SK-N-SH (cell line): ENCODE results near the gene GALK1. TPM values are rescaled to one million over a fixed set of nuclear protein-coding genes. Genes with fewer than 3 reads are reported as not detected.

Source experiments
- CTCF ChIA-PET: fragments of 300-600, 350-600 bp; formaldehyde crosslinking; extraction: SDS; loops from one replicate; lab custom pipeline; 2021; lab: Yijun Ruan, JAX
- POLR2A ChIA-PET: fragments of 350-600 bp; sonication (Branson Sonifier 250); formaldehyde crosslinking; extraction: SDS; loops from one replicate; lab custom pipeline; 2020; ENCODE audit warnings: antibody characterized with exemption, inconsistent platforms; lab: Yijun Ruan, JAX
- DNase-seq: peaks from one replicate; pipeline ENCODE4 v3.0.0; 2012
- H2AFZ ChIP-seq: fragments of 200-600 bp; sonication (generic); 2 replicates; pipeline ENCODE4 v1.8.1; 2016; ENCODE audit warnings: antibody characterized with exemption, mild to moderate bottlenecking, low read depth
- H3F3A ChIP-seq: fragments of 200-600 bp; sonication (generic); replicated peaks from 2 replicates; pipeline ENCODE3; 2016; ENCODE audit warnings: antibody characterized with exemption, mild to moderate bottlenecking; ENCODE audit not compliant: insufficient read depth
- H3K27ac ChIP-seq, 2 experiments: fragments of 200-500 bp in 1 of 2; fragments of 200-600 bp in 1 of 2; sonication (Bioruptor generic) in 1 of 2; sonication (generic), shearing (Covaris generic) in 1 of 2; 2 replicates each; pipeline versions ENCODE4 v1.5.1 to v1.6.1; 2014 to 2016; ENCODE audit warnings: low read depth in 2 of 2, inconsistent platforms in 1 of 2, low read length in 1 of 2, mild to moderate bottlenecking in 1 of 2, mixed read lengths in 1 of 2
- H3K27me3 ChIP-seq: fragments of 200-600 bp; sonication (generic), shearing (Covaris generic); 2 replicates; pipeline ENCODE4 v1.6.1; 2016; ENCODE audit warnings: mixed run types; ENCODE audit not compliant: insufficient read depth
- H3K36me3 ChIP-seq, 2 experiments: fragments of 200-500 bp in 1 of 2; fragments of 200-600 bp in 1 of 2; sonication (Bioruptor generic) in 1 of 2; sonication (generic) in 1 of 2; replicated peaks in 1 of 2; 2 replicates each; pipeline versions ENCODE3 to v1.5.1; 2014 to 2016; ENCODE audit warnings: low read length in 1 of 2, mild to moderate bottlenecking in 1 of 2; ENCODE audit not compliant: insufficient read depth in 2 of 2, control insufficient read depth in 1 of 2
- H3K4me1 ChIP-seq, 2 experiments: fragments of 200-500 bp in 1 of 2; fragments of 200-600 bp in 1 of 2; sonication (Bioruptor generic) in 1 of 2; sonication (generic), shearing (Covaris generic) in 1 of 2; 2 replicates each; pipeline versions ENCODE4 v1.5.1 to v1.6.1; 2014 to 2016; ENCODE audit warnings: low read depth in 1 of 2, low read length in 1 of 2, mixed run types in 1 of 2; ENCODE audit not compliant: insufficient read depth in 2 of 2, control insufficient read depth in 1 of 2
- H3K4me2 ChIP-seq: fragments of 200-600 bp; sonication (generic), shearing (Covaris generic); 2 replicates; pipeline ENCODE4 v1.6.1; 2017; ENCODE audit warnings: mixed run types
- H3K4me3 ChIP-seq, 2 experiments: fragments of 200-500 bp in 1 of 2; fragments of 200-600 bp in 1 of 2; sonication (Bioruptor generic) in 1 of 2; sonication (generic), shearing (Covaris generic) in 1 of 2; 2 replicates each; pipeline versions ENCODE4 v1.5.1 to v1.8.1; 2014 to 2016; ENCODE audit warnings: low read depth in 2 of 2, inconsistent platforms in 1 of 2, low read length in 1 of 2, mild to moderate bottlenecking in 1 of 2, mixed read lengths in 1 of 2, moderate library complexity in 1 of 2
- H3K79me2 ChIP-seq: fragments of 200-600 bp; sonication (generic); 2 replicates; pipeline ENCODE4 v1.8.1; 2017; ENCODE audit warnings: mild to moderate bottlenecking; ENCODE audit not compliant: insufficient read depth
- H3K9ac ChIP-seq: fragments of 200-600 bp; sonication (generic); 2 replicates; pipeline ENCODE4 v1.6.1; 2017; ENCODE audit warnings: mixed run types
- H3K9me2 ChIP-seq: fragments of 200-600 bp; sonication (generic); 2 replicates; pipeline ENCODE4 v1.6.1; 2017; ENCODE audit warnings: mixed run types
- H3K9me3 ChIP-seq: fragments of 200-600 bp; sonication (generic); 2 replicates; pipeline ENCODE4 v1.6.1; 2017; ENCODE audit warnings: mixed run types, mild to moderate bottlenecking, moderate library complexity
- H4K20me1 ChIP-seq: fragments of 200-600 bp; sonication (generic); 2 replicates; pipeline ENCODE4 v1.6.1; 2017; ENCODE audit warnings: mild to moderate bottlenecking, mixed run types; ENCODE audit not compliant: insufficient read depth
- CHD2 ChIP-seq: fragments of 150-350 bp; IDR thresholded peaks from 2 replicates; pipeline ENCODE4 v1.6.1; 2018; ENCODE audit warnings: low read length; ENCODE audit not compliant: partially characterized antibody
- CTCF ChIP-seq: fragments of 200-600 bp; sonication (generic); IDR thresholded peaks from 2 replicates; pipeline ENCODE4 v1.6.1; 2017; ENCODE audit warnings: antibody characterized with exemption, mild to moderate bottlenecking, moderate library complexity
- EZH2phosphoT487 ChIP-seq: fragments of 200-600 bp; sonication (generic); IDR thresholded peaks from 2 replicates; pipeline ENCODE4 v1.6.1; 2017; ENCODE audit warnings: low read depth, mixed run types, mild to moderate bottlenecking, antibody characterized with exemption, moderate library complexity, borderline replicate concordance
- FOXM1 ChIP-seq: IDR thresholded peaks from 2 replicates; pipeline ENCODE4 v1.4.0; 2012; ENCODE audit warnings: low read depth, mild to moderate bottlenecking
- GABPA ChIP-seq: IDR thresholded peaks from 2 replicates; pipeline ENCODE4 v1.4.0; 2012; ENCODE audit warnings: low read depth, mild to moderate bottlenecking
- GATA2 ChIP-seq: sonication (generic); formaldehyde crosslinking; IDR thresholded peaks from 2 replicates; pipeline ENCODE4 v1.5.0; 2020; ENCODE audit warnings: mild to moderate bottlenecking, missing genetic modification reagents
- JUND ChIP-seq: IDR thresholded peaks from 2 replicates; pipeline ENCODE4 v1.4.0; 2012
- MXI1 ChIP-seq: IDR thresholded peaks from 2 replicates; pipeline ENCODE4 v1.6.1; 2012; ENCODE audit warnings: mild to moderate bottlenecking, low read depth, low read length, improper control_type of control experiment
- NRF1 ChIP-seq: IDR thresholded peaks from 2 replicates; pipeline ENCODE4 v1.6.1; 2012; ENCODE audit warnings: low read depth, mild to moderate bottlenecking, low read length
- RFX5 ChIP-seq: IDR thresholded peaks from 2 replicates; pipeline ENCODE4 v1.6.1; 2012; ENCODE audit warnings: mild to moderate bottlenecking, improper control_type of control experiment, low read length
- SMC3 ChIP-seq: IDR thresholded peaks from 2 replicates; pipeline ENCODE4 v1.6.1; 2012; ENCODE audit warnings: low read depth, low read length, improper control_type of control experiment
- TAF1 ChIP-seq: IDR thresholded peaks from 2 replicates; pipeline ENCODE4 v1.6.1; 2012; ENCODE audit warnings: low read depth, mild to moderate bottlenecking, low read length, moderate library complexity, borderline replicate concordance
- USF2 ChIP-seq: fragments of 150-350 bp; IDR thresholded peaks from 2 replicates; pipeline ENCODE4 v1.6.1; 2017; ENCODE audit warnings: antibody characterized with exemption, low read length, low read depth, borderline replicate concordance
- YY1 ChIP-seq: IDR thresholded peaks from 2 replicates; pipeline ENCODE4 v1.4.0; 2012; ENCODE audit warnings: low read depth, mild to moderate bottlenecking
- WGBS: methylation state at CpG from one replicate; pipeline ENCODE4 v1.1.6; 2017; ENCODE audit warnings: low lambda C conversion rate; 5-methylcytosine and 5-hydroxymethylcytosine counted together
- polyA plus RNA-seq, 3 experiments: library from polyadenylated mRNA; depleted of rRNA; stranded (reverse); fragments of >200 nt; gene quantifications; 2 replicates each; pipeline ENCODE4 v1.2.3, GENCODE V29; 2012
- TF ChIP-seq, protein P1 (sequence below): IDR thresholded peaks from 2 replicates; pipeline ENCODE4 v1.4.0; 2012; ENCODE audit warnings: low read depth

Gene GALK1
- polyA plus RNA-seq, 1 of the 3 experiments (the other 2 are of a cell fraction) = 36.5 TPM

GRCh38 chr17:75720656-75721462 is 44.1 kb downstream of the GALK1 start, which contains the start of gene ITGB4:
TSS of gene ITGB4 (plus strand) at chr17:75721459. CDS start at chr17:75724704, 3,245 bp downstream.
- Histone ChIP-seq H3K4me2 (peak within 1 kb of the TSS; percentile 70), H3F3A (no peaks in the 10 kb centered on the region), H3K9me2 (no peaks in the 10 kb centered on the region), H3K79me2 (no peaks in the 10 kb centered on the region), H3K27ac (no peak within 1 kb of the TSS), H3K9ac (no peak within 1 kb of the TSS), H3K4me3 (peak within 1 kb of the TSS; percentile 46 to 50), H3K27me3 (peaks cover 44% of the 10 kb centered on the region), H4K20me1 (no peaks in the 10 kb centered on the region), H3K4me1 (peaks cover 0 to 4% of the 10 kb centered on the region in 2 experiments; a peak in 1 of 4 replicates), H3K36me3 (no peaks in the 10 kb centered on the region), H2AFZ (peak within 1 kb of the TSS; percentile 59; the same call in 1 of the 2 replicates), H3K9me3 (no peaks in the 10 kb centered on the region)
- ChIA-PET CTCF (interaction anchor here (0.6 to 25.4 kb wide), 10 partner anchors 9 to 96 kb away, joined by 3 to 419 read pairs (median 6); partner anchors contain the start of gene SMIM5), POLR2A (no interaction called here)
- DNase-seq = peak; percentile 88
- no peak for TF ChIP-seq EZH2phosphoT487
- no peak for TF ChIP-seq CHD2
- no peak for TF ChIP-seq GABPA
- 6% methylated on average over 43 of the region's 70 CpGs for WGBS

GRCh38 chr17:75719732-75720131 is 45.3 kb downstream of the GALK1 start:
- Histone ChIP-seq H3K27ac (no peak overlapping the region), H3K79me2 (no peaks in the 10 kb centered on the region), H3K4me1 (peaks cover 0 to 4% of the 10 kb centered on the region in 2 experiments; a peak in 1 of 4 replicates), H3F3A (no peaks in the 10 kb centered on the region), H3K4me3 (no peak overlapping the region), H2AFZ (no peak overlapping the region), H3K9ac (no peak overlapping the region), H3K9me2 (no peaks in the 10 kb centered on the region), H4K20me1 (no peaks in the 10 kb centered on the region), H3K36me3 (no peaks in the 10 kb centered on the region), H3K27me3 (peaks cover 44% of the 10 kb centered on the region), H3K4me2 (no peak overlapping the region), H3K9me3 (no peaks in the 10 kb centered on the region)
- POLR2A ChIA-PET = no interaction called here
- WGBS = 77% methylated on average over 2 of the region's 2 CpGs
- CTCF ChIA-PET = interaction anchor here (1.0 to 25.4 kb wide), 9 partner anchors 13 to 203 kb away, joined by 3 to 419 read pairs (median 4); partner anchors contain the start of genes SMIM5 and TSEN54
- DNase-seq = no peak
- TF ChIP-seq TAF1 = no peak

- TF ChIP-seq, protein P1, sequence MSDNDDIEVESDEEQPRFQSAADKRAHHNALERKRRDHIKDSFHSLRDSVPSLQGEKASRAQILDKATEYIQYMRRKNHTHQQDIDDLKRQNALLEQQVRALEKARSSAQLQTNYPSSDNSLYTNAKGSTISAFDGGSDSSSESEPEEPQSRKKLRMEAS = no peak
- TF ChIP-seq CTCF (no peak), YY1 (no peak), CHD2 (no peak), USF2 (no peak), FOXM1 (no peak), MXI1 (no peak), GATA2 (CRISPR knock-in tag) (no peak), EZH2phosphoT487 (no peak), SMC3 (no peak), NRF1 (no peak), JUND (no peak), RFX5 (no peak)
- ChIA-PET CTCF (interaction anchor here (1.0 to 4.9 kb wide), 4 partner anchors 35 to 79 kb away, joined by 3 to 28 read pairs (median 6); partner anchors contain the start of gene SMIM5), POLR2A (no interaction called here)
- H3K4me2 ChIP-seq = no peak overlapping the region
- H3K9ac ChIP-seq = no peak overlapping the region
- no peak overlapping the region for H3K27ac ChIP-seq
- no peaks in the 10 kb centered on the region for H4K20me1 ChIP-seq
- no peaks in the 10 kb centered on the region for H3K9me3 ChIP-seq
- H2AFZ ChIP-seq = 0 out of 2 replicates have a peak overlapping the region, but pooled peaks have one; percentile 40
- no peaks in the 10 kb centered on the region for H3K79me2 ChIP-seq
- 55% methylated on average over 2 of the region's 2 CpGs for WGBS
- H3K9me2 ChIP-seq = no peaks in the 10 kb centered on the region
- peaks cover 0 to 5% of the 10 kb centered on the region in 2 experiments; a peak in 2 of 4 replicates for H3K4me1 ChIP-seq
- peaks cover 0 to 14% of the 10 kb centered on the region in 2 experiments for H3K36me3 ChIP-seq
- H3K27me3 ChIP-seq = peaks cover 1% of the 10 kb centered on the region; the same call in 1 of the 2 replicates
- no peak overlapping the region for H3K4me3 ChIP-seq
- DNase-seq = no peak
- H3F3A ChIP-seq = peaks cover 22% of the 10 kb centered on the region
Measured at GRCh38 chr17:75712446-75712845, 52.5 kb downstream of the GALK1 start.
